RWPE1 (cell line): ENCODE measurements around the gene ALPL.

Experiments
- CTCF ChIA-PET: fragments of 350-600 bp; sonication (Branson Sonifier 250); formaldehyde crosslinking; extraction: SDS; loops from one replicate; lab custom pipeline; 2021; lab: Yijun Ruan, JAX
- POLR2A ChIA-PET: fragments of 400-600 bp; formaldehyde crosslinking; extraction: SDS; loops from one replicate; lab custom pipeline; 2020; ENCODE audit warnings: antibody characterized with exemption; ENCODE audit not compliant: low non-redundant PET; lab: Yijun Ruan, JAX
- DNase-seq: peaks from one replicate; pipeline ENCODE4 v3.0.0; 2012; ENCODE audit warnings: low spot score
- H3K27ac ChIP-seq: fragments of 450-650 bp; 2 replicates; pipeline ENCODE4 v1.5.1; 2017
- CTCF ChIP-seq: fragments of 450-650 bp; conservative IDR thresholded peaks from 2 replicates; pipeline ENCODE4 v1.5.1; 2017; ENCODE audit warnings: low read depth, mild to moderate bottlenecking

Gene ALPL

GRCh38 chr1:21590934-21591333 is 81.7 kb downstream of the ALPL start:
- CTCF ChIA-PET, result interaction anchor here (0.5 kb wide), 1 partner anchor 68 kb away, joined by 3 read pairs; no protein-coding TSS in a partner anchor

GRCh38 chr1:21592086-21592865 is 83.1 kb downstream of the ALPL start:
- ChIA-PET POLR2A (no interaction called here), CTCF (interaction anchor here (0.6 to 1.0 kb wide), 2 partner anchors 30 to 57 kb away, joined by 3 to 4 read pairs; no protein-coding TSS in a partner anchor)
- H3K27ac ChIP-seq, result no peak overlapping the region
- no peak for TF ChIP-seq CTCF
- no peak for DNase-seq

More at GRCh38 chr1:21590934-21591333, 81.7 kb downstream of the ALPL start:
- H3K27ac ChIP-seq, result no peak overlapping the region
- DNase-seq, result no peak
- POLR2A ChIA-PET, result no interaction called here
- TF ChIP-seq CTCF, result no peak

GRCh38 chr1:21593231-21593630 is 84.0 kb downstream of the ALPL start:
- no peak for DNase-seq
- H3K27ac ChIP-seq, result no peak overlapping the region
- ChIA-PET POLR2A (no interaction called here), CTCF (interaction anchor here (1.0 kb wide), 1 partner anchor 29 kb away, joined by 3 read pairs; no protein-coding TSS in a partner anchor)
- no peak for TF ChIP-seq CTCF

- no peak overlapping the region for H3K27ac ChIP-seq
- peak; percentile 19 for DNase-seq
- ChIA-PET CTCF (interaction anchor here (0.6 to 1.2 kb wide), 3 partner anchors 65 to 1124 kb away, joined by 3 to 4 read pairs (median 3); no protein-coding TSS in a partner anchor), POLR2A (no interaction called here)
- TF ChIP-seq CTCF, result no peak
Measured at GRCh38 chr1:21594501-21594900, 85.3 kb downstream of the ALPL start.

GRCh38 chr1:21594935-21595897 is 86.0 kb downstream of the ALPL start:
- DNase-seq, result peak; percentile 50
- peak; percentile 71 for TF ChIP-seq CTCF
- ChIA-PET CTCF (interaction anchor here (0.6 to 1.2 kb wide), 4 partner anchors 26 to 65 kb away, joined by 3 to 4 read pairs (median 3); no protein-coding TSS in a partner anchor), POLR2A (no interaction called here)
- H3K27ac ChIP-seq, result no peak overlapping the region

- DNase-seq, result no peak
- ChIA-PET POLR2A (no interaction called here), CTCF (interaction anchor here (0.6 to 1.4 kb wide), 4 partner anchors 25 to 66 kb away, joined by 3 read pairs; no protein-coding TSS in a partner anchor)
- no peak overlapping the region for H3K27ac ChIP-seq
- TF ChIP-seq CTCF, result no peak
Measured at GRCh38 chr1:21596174-21596573, 87.0 kb downstream of the ALPL start.
